ENCODE measurements around the gene B4GALT5. TPM values are rescaled to one million over a fixed set of nuclear protein-coding genes. Genes with fewer than 3 reads are reported as not detected.

Gene B4GALT5
- total and polyA plus RNA-seq, 2 donors from 2014 or later = 21.4 to 73.3 TPM

- intact Hi-C loops (cut with DNase I) = no loop called here
- DNase-seq (peak; percentile 77 to 89 (median 84)), FAIRE-seq (no peak)
- H3K4me3 ChIP-seq (ENCODE audit: low read length in 3 of 3) = peak overlapping the region in 1 of 3 donors; percentile 20
- H3K27ac ChIP-seq (ENCODE audit: low read depth in 2 of 2, low read length in 2 of 2) = no peak overlapping the region
- peak overlapping the region in 1 of 3 donors; percentile 51 for H3K9ac ChIP-seq (ENCODE audit: low read length in 3 of 3)
- peak; percentile 99 for TF ChIP-seq CTCF (IDR thresholded peaks at IDR 0.05; ENCODE audit: borderline replicate concordance, extremely low read depth, insufficient read depth)
- no peaks in the 10 kb centered on the region for H3K36me3 ChIP-seq (ENCODE audit: control insufficient read depth in 2 of 3, insufficient read depth in 3 of 3, low read length in 3 of 3)
- no peaks in the 10 kb centered on the region for H3K9me3 ChIP-seq (ENCODE audit: control insufficient read depth in 2 of 3, insufficient read depth in 1 of 3, low read length in 3 of 3)
- no peaks in the 10 kb centered on the region for H3K27me3 ChIP-seq (ENCODE audit: control insufficient read depth, insufficient read depth, low read length)
- H3K4me1 ChIP-seq (ENCODE audit: control insufficient read depth in 2 of 3, insufficient read depth in 2 of 3, low read depth in 1 of 3, low read length in 3 of 3) = peaks cover 0 to 10% (median 0%) of the 10 kb centered on the region in 3 donors
Observed at GRCh38 chr20:49610691-49611538, 102.8 kb downstream of the B4GALT5 start.

GRCh38 chr20:49608752-49609670 lies 104.7 kb downstream of the B4GALT5 start:
- Histone ChIP-seq H3K4me3 (ENCODE audit: low read length in 3 of 3) (peak overlapping the region; percentile 5 to 27 (median 11)), H3K27ac (ENCODE audit: low read depth in 2 of 2, low read length in 2 of 2) (no peak overlapping the region), H3K4me1 (ENCODE audit: control insufficient read depth in 2 of 3, insufficient read depth in 2 of 3, low read depth in 1 of 3, low read length in 3 of 3) (peaks cover 0 to 7% (median 0%) of the 10 kb centered on the region in 3 donors), H3K36me3 (ENCODE audit: control insufficient read depth in 2 of 3, insufficient read depth in 3 of 3, low read length in 3 of 3) (no peaks in the 10 kb centered on the region), H3K27me3 (ENCODE audit: control insufficient read depth, insufficient read depth, low read length) (no peaks in the 10 kb centered on the region), H3K9ac (ENCODE audit: low read length in 3 of 3) (no peak overlapping the region), H3K9me3 (ENCODE audit: control insufficient read depth in 2 of 3, insufficient read depth in 1 of 3, low read length in 3 of 3) (no peaks in the 10 kb centered on the region)
- DNase-seq = peak; percentile 70 to 82 (median 76)
- no peak for FAIRE-seq
- TF ChIP-seq CTCF (IDR thresholded peaks at IDR 0.05; ENCODE audit: borderline replicate concordance, extremely low read depth, insufficient read depth) = peak; percentile 96
- intact Hi-C loops (cut with DNase I) = loop anchor here (5.0 kb wide), 1 partner anchor 67 kb away; no protein-coding TSS in a partner anchor

- Histone ChIP-seq H3K4me3 (ENCODE audit: low read length in 3 of 3) (no peak overlapping the region), H3K4me1 (ENCODE audit: control insufficient read depth in 2 of 3, insufficient read depth in 2 of 3, low read depth in 1 of 3, low read length in 3 of 3) (peaks cover 0 to 7% (median 0%) of the 10 kb centered on the region in 3 donors), H3K27me3 (ENCODE audit: control insufficient read depth, insufficient read depth, low read length) (no peaks in the 10 kb centered on the region), H3K36me3 (ENCODE audit: control insufficient read depth in 2 of 3, insufficient read depth in 3 of 3, low read length in 3 of 3) (no peaks in the 10 kb centered on the region), H3K9ac (ENCODE audit: low read length in 3 of 3) (no peak overlapping the region), H3K9me3 (ENCODE audit: control insufficient read depth in 2 of 3, insufficient read depth in 1 of 3, low read length in 3 of 3) (no peaks in the 10 kb centered on the region), H3K27ac (ENCODE audit: low read depth in 2 of 2, low read length in 2 of 2) (no peak overlapping the region)
- TF ChIP-seq CTCF (IDR thresholded peaks at IDR 0.05; ENCODE audit: borderline replicate concordance, extremely low read depth, insufficient read depth) = no peak
- DNase-seq = peak in 1 of 5 donors; percentile 1
- intact Hi-C loops (cut with DNase I) = loop anchor here (5.0 kb wide), 1 partner anchor 65 kb away; no protein-coding TSS in a partner anchor
- FAIRE-seq = no peak
Observed at GRCh38 chr20:49607568-49607967, 106.1 kb downstream of the B4GALT5 start.
